GM21360 (cell line): ENCODE measurements around the gene CNNM1.

Experiments used
- ATAC-seq: cut with Tn5 transposase; IDR thresholded peaks from one replicate; pipeline ENCODE4 v1.9.1; 2021; ENCODE audit warnings: mild to moderate bottlenecking, moderate library complexity; ENCODE audit not compliant: unreplicated experiment

Gene CNNM1

DNA sequence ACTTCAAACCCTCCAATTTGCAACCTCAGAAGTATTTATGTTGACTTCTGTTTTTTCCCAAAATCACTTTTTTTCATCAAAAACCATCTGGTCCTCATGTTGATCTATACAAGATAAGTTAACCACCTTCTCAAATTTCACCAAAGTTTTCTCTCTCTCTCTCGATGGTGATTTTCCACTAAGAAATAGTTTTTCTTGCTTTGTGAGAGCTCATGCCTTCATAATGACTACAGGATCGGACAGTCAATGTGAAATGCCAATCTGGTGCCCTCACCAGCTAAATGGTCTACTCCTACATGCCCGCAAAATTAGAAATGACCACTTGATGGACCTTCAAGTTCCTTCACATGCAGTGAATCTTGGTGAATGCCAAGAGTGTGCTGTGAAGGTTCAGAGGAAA, 40.4 kb downstream of the CNNM1 start:
- ATAC-seq: no peak

- peak; percentile 78 for ATAC-seq
These were observed 41.8 kb downstream of the CNNM1 start for GRCh38 chr10:99370993-99371392.

- ATAC-seq: no peak
These were observed 43.6 kb downstream of the CNNM1 start for GRCh38 chr10:99372546-99373271.

DNA sequence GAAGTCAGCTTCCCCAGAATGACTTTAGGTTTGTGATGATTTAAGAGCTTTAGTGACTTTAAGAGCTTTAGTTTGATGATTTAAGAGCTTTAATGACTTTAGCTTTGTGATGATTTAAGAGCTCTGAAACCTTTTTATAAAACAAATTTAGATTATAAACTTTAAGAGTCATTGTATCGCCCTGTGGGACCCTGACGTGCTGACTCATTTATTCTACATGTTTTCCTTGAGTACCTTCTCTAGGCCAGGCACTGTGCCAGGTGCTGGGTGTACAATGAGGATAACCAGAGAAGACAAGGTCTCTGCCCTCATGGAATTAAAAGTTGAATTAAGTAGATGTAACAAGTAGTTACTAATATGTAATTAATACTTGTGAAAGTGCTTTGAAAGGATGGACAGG, 45.4 kb downstream of the CNNM1 start:
- ATAC-seq: no peak

GRCh38 chr10:99374972-99375371, 45.8 kb downstream of the CNNM1 start:
- ATAC-seq: no peak

- no peak for ATAC-seq
These were observed 46.3 kb downstream of the CNNM1 start for GRCh38 chr10:99375426-99375825.

DNA sequence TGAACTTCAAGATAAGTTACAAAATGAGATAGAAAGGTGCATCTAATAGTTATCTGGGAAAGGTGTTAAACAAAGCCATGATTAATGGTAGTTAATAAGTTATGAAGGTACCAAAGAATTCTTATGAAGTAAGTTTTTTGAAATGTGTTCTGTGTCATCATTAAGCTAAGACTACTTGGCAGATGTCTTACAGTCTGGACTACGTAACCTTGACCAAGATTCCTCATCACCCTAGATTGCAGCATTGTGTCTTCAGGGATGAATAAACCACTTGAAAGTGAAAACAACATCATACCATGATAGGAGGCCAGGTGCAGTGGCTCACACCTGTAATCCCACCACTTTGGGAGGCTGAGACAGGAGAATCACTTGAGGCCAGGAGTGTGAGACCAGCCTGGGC, 53.0 kb downstream of the CNNM1 start:
- no peak for ATAC-seq

DNA sequence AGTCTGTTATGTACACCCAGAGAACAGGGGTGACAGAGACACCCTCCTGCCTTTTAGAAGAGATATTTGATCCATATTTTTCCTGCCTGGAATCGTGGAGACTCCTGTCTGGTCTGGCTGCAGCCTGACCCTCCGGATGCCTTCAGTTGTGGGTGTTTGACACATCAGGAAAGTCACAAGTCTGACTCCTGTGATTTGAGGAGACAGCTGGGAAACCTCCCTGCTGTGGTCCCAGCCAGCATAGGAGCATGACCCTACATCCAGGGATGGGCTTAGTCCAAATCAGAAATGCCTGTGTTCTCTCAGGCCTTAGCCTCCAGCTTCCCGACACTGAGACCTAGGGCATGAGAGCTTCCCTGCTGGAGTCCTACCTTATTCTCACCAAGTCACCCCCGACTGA, 57.9 kb downstream of the CNNM1 start:
- ATAC-seq: no peak

- no peak for ATAC-seq
These were observed 58.4 kb downstream of the CNNM1 start for GRCh38 chr10:99387541-99387940.

- no peak for ATAC-seq
These were observed 60.7 kb downstream of the CNNM1 start for GRCh38 chr10:99389729-99390480.

GRCh38 chr10:99391346-99391745, 62.2 kb downstream of the CNNM1 start:
- no peak for ATAC-seq

- ATAC-seq: no peak
These were observed 63.9 kb downstream of the CNNM1 start for GRCh38 chr10:99393036-99393435.

GRCh38 chr10:99393683-99394082, 64.5 kb downstream of the CNNM1 start:
- no peak for ATAC-seq

- no peak for ATAC-seq
These were observed 65.1 kb downstream of the CNNM1 start for GRCh38 chr10:99394256-99394655.

DNA sequence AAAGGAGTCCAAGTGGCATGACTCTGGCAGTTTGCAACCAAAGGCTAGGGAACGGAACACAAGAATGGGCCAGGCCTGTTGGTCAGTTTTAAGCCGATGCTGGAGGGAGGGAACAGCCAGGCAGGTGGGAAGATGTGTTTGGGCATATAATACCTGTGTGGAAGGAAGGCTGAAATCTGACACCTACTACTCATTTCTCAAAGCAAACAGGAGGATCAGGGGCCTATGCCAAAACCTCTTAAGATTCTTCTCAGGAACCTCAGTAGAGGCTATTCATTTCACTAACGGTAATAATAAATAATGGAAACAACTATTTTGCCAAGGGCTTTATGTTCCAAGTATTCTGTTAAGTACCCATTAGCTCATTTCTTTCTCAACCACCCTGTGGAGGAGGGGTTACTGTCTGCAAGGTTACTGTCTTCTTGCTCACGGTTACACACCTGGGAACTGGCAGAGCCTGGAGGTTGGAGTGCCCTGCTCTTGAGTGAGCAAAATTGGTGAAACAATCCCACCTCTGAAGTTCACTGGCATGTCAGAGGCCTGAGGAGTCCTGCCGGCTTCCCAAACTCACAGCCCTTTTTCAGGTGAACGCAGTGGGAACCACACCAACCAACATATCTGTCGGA, 65.7 kb downstream of the CNNM1 start:
- no peak for ATAC-seq

DNA sequence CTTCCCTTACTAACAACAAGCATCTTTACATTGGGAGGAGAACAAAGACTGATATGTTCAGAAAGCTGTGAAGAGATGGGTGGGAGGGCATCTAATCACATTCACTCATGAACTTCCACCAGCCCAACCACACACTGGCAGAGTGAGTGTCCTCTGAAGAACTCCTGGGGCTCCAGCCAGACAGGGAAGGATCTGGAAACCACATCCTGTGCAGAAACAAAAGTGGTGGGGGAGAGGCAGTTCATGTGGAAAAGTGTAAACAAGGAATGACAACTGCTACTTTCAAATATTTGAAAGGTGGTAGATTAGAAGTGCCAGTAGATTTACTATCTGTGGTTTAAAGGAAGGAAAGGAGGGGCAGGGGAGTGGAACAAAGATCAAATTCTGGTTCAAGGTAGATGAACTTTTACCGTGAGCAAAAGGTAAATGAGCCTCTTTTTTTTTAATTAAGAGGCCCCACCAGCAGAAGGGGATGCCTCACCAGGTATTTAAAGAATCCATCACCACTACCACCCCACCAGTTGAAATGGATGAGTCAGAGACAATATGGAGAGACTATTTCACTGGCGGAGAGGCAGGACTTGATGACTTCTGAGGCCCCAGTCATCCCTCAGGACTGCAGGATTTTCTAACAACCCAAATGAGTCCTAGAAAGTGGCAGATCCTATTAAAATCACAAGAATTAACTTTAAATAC, 66.7 kb downstream of the CNNM1 start:
- ATAC-seq: no peak

DNA sequence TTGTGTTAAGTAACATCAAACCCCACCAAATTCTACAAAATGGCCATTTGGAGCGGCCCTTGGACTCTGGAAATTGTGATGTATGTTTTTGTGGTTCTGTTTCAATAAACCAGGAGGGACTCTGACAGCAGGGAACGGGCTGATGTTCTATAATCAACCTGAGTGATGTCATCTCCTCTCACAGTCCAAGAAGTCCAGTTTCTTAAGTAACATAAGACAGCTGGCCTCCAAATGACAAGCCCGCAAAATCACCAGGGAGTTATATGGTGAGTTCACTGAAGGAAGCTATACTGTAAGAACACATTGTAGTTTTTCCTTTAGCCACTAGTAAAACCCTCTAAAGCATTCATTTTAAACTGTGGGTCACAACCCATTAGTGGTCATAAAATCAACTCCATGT, 67.3 kb downstream of the CNNM1 start:
- no peak for ATAC-seq

DNA sequence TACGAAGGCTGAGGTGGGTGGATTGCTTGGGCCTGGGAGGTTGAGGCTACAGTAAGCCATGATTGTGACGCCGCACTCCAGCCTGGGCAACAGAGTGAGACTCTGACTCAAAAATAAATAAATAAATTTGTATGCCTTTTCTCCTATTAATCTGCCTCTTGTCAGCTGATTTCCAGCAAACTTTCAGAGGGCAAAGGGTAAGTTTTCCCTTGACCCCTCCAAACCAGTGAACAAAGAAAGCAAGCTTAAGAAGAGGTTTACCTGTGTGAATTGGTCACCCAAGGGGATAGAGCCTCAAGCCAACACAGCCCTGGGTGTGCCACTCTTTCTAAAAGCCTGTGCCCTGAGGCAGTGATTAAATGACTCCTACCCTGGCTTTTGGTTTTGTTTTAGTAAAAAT, 70.5 kb downstream of the CNNM1 start:
- ATAC-seq: no peak

DNA sequence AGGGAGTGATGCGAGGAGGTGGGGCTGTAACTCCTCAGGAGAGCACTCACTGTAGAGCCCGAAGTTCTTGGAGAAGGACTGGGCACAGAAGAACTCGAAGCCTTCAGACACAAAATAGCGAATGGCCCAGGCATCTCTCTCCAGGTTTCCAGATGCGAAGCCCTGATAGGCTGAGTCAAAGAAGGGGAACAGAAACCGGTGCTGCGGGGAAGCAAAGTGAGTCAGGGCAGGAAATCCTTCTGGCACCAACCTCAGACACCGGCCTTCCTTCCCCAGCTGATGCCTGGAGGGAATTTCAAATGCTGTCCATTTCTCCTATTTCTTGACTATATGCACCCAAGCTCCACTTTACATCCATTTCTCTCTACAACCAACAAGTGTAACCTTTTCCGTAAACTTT, 74.5 kb downstream of the CNNM1 start:
- ATAC-seq: no peak

GRCh38 chr10:99406149-99406548, 77.0 kb downstream of the CNNM1 start:
- no peak for ATAC-seq

- no peak for ATAC-seq
These were observed 81.0 kb downstream of the CNNM1 start for GRCh38 chr10:99410146-99410545.
